NCI-H82 (cell line): ENCODE results near the gene POLR3G.

ENCODE experiments used
- DNase-seq: peaks from one replicate; lab custom pipeline; 2025; lab: John Stamatoyannopoulos, UW

Gene POLR3G

GRCh38 chr5:90474235-90475107, at the start of gene POLR3G, which contains the start of gene MBLAC2:
Gene POLR3G, plus strand, starts transcription at chr5:90474864. Its CDS starts 10,704 bp downstream, at chr5:90485568.
Gene MBLAC2, minus strand, starts transcription at chr5:90474771. Its CDS starts 479 bp downstream, at chr5:90474292.
- peak; percentile 95 for DNase-seq

DNA sequence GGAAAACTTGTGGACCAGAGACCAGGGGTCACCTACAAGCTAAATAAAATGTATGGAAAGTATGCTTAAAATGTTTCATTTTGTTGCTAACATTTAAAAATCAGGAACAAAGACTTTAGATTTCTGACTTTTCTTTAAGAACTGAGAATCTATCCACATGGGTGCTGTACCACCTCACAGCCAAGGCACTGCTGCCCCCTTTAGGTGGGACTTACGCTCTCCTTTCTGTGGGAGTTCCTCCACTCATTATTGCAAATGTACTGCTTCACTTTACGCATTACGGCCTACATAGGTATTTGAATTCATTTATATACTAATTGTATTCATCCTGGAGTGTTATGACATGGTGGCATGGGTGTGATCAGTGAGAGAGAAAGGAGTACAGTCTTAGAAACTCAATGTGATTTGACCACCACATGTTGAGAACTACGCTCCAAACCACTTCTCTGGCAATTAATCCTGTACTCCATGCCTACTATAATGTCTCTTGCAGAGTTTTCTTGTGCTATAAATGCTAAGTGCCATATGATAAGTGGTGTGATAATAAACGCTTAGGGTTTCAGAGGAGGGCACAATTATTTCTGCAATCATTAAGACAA, 40.4 kb upstream of the POLR3G start:
- peak; percentile 53 for DNase-seq

DNA sequence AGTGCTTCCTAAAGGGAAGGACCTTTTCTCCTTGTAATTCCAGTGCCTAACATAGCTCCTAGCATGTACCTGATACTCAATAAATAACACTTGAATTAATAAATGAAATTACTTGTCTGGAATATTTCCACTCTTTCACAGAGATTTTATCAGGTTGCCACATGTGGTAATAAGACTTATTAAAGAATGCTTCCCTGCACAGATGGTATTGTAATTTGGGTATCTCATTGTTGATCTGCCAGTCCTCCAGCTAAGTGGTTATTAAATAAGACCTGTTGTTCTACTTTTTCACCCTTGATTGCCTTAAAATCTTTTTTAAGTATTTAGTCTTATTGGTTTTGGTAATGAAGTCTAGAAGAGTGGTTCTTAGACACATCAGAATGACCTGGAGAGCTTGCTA, 37.0 kb upstream of the POLR3G start:
- no peak for DNase-seq

DNA sequence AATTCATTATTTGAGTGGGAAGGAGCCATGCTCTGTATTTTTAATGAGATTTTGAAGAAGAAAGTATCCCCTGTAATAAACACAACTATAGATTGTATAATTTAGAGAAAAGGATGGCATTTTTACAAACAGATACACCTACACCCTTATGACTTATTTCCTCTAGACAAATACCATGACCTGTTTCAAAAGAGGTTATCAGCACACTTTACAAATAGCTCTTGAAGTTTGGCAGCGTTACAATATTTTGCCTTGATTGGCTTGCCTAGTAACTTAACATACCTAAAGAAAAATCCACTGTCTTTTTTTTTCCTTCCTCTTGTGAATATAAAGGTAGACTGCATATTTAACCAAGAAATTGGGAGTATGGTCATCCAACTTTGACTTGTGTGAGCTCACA, 36.6 kb upstream of the POLR3G start:
- no peak for DNase-seq

GRCh38 chr5:90440644-90441043, 34.0 kb upstream of the POLR3G start:
- no peak for DNase-seq

- DNase-seq = no peak
These were observed 27.7 kb upstream of the POLR3G start for GRCh38 chr5:90446961-90447360.

GRCh38 chr5:90461288-90461687, 13.4 kb upstream of the POLR3G start:
- no peak for DNase-seq

DNA sequence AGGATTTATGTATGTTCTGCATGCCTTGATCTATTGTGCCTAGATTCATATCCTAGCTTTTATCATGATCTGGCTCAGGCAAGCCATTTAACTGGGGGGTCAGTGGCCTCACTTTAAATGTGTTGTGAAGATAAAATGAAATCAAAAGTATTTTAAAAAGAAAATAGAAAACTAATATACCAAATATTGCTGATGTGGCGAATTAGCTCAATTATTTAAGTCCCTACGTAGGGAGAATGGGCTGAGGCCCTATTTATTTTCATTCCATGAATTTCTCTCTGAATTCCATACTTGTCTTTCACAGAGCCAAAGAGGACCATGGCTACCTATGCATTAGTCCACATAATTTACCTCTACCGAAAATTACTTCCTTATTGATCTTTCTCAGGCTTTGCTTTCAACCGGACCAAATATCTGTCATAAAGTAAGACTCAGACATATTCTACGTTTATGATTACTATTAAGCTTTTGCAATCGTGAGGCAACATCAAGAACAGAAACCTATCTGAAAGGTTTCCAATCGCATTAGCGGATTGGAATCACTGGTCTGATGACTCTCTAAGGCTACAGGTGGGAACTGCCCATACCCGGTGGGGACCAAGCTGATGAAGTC, 1.8 kb upstream of the POLR3G start:
- DNase-seq = peak; percentile 77

- DNase-seq = peak; percentile 77
These were observed 1.0 kb upstream of the POLR3G start for GRCh38 chr5:90473396-90474234.

DNA sequence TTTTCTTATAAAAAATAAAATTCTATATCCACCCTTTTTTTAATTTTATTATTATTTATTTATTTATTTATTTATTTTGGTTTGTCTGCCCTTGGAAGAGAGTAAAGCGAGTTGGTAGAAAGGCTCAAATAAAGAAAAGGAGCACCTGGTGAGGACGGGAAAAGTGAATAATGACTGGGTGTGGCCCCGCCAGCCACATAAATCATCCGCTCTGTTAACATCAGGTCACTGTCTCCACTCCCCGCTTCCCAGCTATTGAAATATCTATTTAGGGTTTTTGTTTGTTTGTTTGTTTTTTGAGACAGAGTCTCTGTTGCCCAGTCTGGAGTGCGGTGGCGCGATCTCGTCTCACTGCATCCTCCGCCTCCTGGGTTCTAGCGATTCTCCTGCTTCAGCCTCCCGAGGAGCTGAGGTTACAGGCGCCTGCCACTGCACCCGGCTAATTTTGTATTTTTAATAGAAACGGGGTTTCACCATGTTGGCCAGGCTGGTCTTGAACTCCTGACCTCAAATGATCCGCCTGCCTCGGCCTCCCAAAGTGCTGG, 844 bp downstream of the POLR3G start:
- peak; percentile 31 for DNase-seq

GRCh38 chr5:90476391-90476790, 1.7 kb downstream of the POLR3G start:
- DNase-seq = peak; percentile 18

DNA sequence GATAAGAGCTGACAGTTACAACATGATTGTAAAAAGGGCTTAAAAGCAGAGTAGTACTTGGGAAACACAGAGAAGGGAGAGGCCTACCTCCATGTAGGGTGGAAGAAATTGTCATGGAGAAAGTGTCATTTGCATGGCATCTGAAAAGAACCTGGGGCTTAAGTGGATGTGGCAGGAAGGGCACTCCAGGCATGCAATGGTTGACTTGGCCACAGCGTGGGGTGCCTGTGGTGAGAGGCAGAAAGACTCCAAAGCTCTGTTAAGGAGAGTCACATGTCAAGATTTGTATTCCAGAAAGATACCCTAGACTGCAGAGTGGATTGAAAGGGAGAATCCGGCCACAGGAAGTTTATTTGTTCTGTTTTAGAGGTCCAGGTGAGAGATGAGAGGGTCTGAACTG, 2.4 kb downstream of the POLR3G start:
- DNase-seq = peak; percentile 27

- no peak for DNase-seq
These were observed 3.1 kb downstream of the POLR3G start for GRCh38 chr5:90477621-90478215.

GRCh38 chr5:90479611-90480385, 5.1 kb downstream of the POLR3G start:
- DNase-seq = no peak

GRCh38 chr5:90480699-90481098, 6.0 kb downstream of the POLR3G start:
- no peak for DNase-seq

DNA sequence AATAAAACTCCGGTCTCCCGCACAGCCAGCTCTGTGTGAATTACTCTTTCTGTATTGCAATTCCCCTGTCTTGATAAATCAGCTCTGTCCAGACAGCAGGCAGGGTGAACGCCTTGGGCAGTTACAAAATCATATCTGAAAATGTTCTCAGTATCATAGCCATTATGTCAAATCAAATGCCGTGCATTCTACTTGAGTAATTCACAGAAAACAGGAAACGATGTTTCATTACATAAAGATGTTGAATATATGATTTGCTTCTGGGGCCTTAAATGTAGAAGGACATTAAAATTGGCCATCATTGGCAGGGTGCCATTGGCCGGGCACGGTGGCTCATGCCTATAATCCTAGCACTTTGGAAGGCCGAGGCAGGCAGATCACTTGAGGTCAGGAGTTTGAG, 8.5 kb downstream of the POLR3G start:
- DNase-seq = no peak

- DNase-seq = no peak
These were observed 9.9 kb downstream of the POLR3G start for GRCh38 chr5:90484540-90484939.

DNA sequence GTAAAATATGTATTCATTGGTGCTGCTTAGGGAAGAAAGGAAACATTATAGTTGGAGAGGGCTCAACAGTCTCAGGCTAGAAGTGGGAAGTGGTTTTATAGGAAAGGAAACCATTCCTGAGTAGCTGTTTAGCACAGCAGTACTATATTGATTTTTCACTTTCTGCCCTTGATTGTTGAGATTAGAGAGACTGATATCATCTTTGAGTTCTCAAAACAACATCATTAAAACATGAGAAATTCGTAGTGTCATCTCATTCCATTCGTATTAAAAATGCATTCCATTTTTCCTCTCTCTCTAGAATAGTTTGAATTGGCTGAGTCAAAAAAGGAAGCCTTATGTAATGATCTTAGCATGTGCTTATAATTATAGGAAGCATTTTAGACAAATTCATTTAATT, 14.1 kb downstream of the POLR3G start:
- DNase-seq = no peak

- DNase-seq = no peak
These were observed 19.4 kb downstream of the POLR3G start for GRCh38 chr5:90494043-90494442.

DNA sequence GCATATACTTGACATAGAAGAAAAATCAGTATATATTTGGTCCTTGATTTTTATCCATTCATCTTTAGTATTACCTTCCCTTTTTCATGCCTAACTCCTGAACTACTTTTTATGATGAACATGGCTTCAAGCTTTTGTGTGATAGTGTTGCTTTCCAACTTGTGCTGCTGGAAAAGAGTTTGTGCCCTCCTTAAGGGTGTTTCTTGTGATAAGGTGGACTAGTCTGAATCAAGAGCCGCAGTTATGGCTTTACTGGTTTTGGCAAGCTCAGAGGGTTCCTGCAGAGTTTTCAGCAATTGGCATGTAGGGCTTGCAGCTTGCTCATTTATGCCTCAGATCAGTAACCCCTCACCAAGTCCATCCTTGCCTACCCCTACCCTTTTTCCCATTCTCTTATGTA, 20.5 kb downstream of the POLR3G start:
- DNase-seq = no peak

DNA sequence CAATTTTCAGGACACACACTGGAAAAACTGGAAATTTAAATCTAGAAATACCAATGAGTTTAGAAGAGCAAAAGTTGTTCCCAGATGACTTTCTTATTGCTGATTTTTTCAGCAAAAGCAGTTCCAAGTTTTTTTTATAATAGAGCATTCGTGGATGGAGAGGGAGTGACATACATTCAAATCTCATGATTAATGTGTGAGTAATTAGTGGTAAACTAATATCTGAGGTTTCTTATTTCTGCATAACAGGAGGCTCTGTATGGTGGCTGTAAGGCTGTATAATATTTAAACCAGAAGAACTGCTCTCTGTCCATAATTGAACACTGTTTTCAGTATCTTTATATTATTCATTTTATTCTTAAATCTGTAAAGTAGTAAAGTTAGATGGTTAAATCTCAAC, 28.9 kb downstream of the POLR3G start:
- no peak for DNase-seq
